ENCODE results near the gene ECI1.
"Not testable (repeated sequence)": the region's sequence is repeated elsewhere in the genome, so short reads cannot be mapped to it uniquely, and the experiment has no call there.

ECI1 gene

DNA sequence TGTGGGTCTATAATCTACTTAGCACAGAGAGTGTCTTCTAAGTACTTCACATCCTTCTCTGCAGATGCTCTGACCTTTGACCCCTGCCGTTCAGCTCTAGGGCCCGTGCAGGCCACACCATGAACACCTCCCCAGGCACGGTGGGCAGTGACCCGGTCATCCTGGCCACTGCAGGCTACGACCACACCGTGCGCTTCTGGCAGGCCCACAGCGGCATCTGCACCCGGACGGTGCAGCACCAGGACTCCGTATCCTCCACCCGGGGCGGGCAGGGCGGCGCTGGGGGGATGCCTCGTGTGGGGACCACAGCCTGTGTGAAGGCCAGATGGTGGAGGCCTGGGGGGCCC lies 45.4 kb downstream of the ECI1 start:
- Histone ChIP-seq H3K36me3 (ENCODE audit: control insufficient read depth in 1 of 2, insufficient read depth in 2 of 2, low read length in 2 of 2) (peaks cover 16 to 27% of the 10 kb centered on the region in 2 donors), H3K9me3 (ENCODE audit: control insufficient read depth in 1 of 2, low read length in 2 of 2) (no peaks in the 10 kb centered on the region), H3K27ac (ENCODE audit: low read depth, low read length) (peak overlapping the region; percentile 61), H3K9ac (ENCODE audit: low read depth in 1 of 2, low read length in 2 of 2) (peak overlapping the region; percentile 74 to 92), H3K4me3 (ENCODE audit: low read depth in 1 of 2, low read length in 2 of 2) (peak overlapping the region; percentile 89 to 92), H3K4me1 (ENCODE audit: control insufficient read depth in 1 of 2, insufficient read depth in 2 of 2, low read length in 2 of 2) (peaks cover 11 to 20% of the 10 kb centered on the region in 2 donors), H3K27me3 (ENCODE audit: control insufficient read depth in 1 of 2, insufficient read depth in 2 of 2, low read length in 2 of 2) (no peaks in the 10 kb centered on the region)

GRCh38 chr16:2205104-2205966 lies 46.1 kb downstream of the ECI1 start, which contains the start of gene MLST8:
Gene MLST8 (plus strand): TSS chr16:2205454. CDS start chr16:2206086, 632 bp downstream.
- H3K9me3 ChIP-seq (ENCODE audit: control insufficient read depth in 1 of 2, low read length in 2 of 2) = no peaks in the 10 kb centered on the region
- peaks cover 11 to 20% of the 10 kb centered on the region in 2 donors for H3K4me1 ChIP-seq (ENCODE audit: control insufficient read depth in 1 of 2, insufficient read depth in 2 of 2, low read length in 2 of 2)
- peaks cover 0 to under 1% of the 10 kb centered on the region in 2 donors for H3K27me3 ChIP-seq (ENCODE audit: control insufficient read depth in 1 of 2, insufficient read depth in 2 of 2, low read length in 2 of 2)
- peak within 1 kb of the TSS; percentile 91 for H3K27ac ChIP-seq (ENCODE audit: low read depth, low read length)
- H3K9ac ChIP-seq (ENCODE audit: low read depth in 1 of 2, low read length in 2 of 2) = peak within 1 kb of the TSS; percentile 74 to 92
- H3K36me3 ChIP-seq (ENCODE audit: control insufficient read depth in 1 of 2, insufficient read depth in 2 of 2, low read length in 2 of 2) = peaks cover 16 to 27% of the 10 kb centered on the region in 2 donors
- peak within 1 kb of the TSS; percentile 89 to 92 for H3K4me3 ChIP-seq (ENCODE audit: low read depth in 1 of 2, low read length in 2 of 2)

- no peaks in the 10 kb centered on the region for H3K9me3 ChIP-seq (ENCODE audit: control insufficient read depth in 1 of 2, low read length in 2 of 2)
- peaks cover 16 to 24% of the 10 kb centered on the region in 2 donors for H3K36me3 ChIP-seq (ENCODE audit: control insufficient read depth in 1 of 2, insufficient read depth in 2 of 2, low read length in 2 of 2)
- H3K4me3 ChIP-seq (ENCODE audit: low read depth in 1 of 2, low read length in 2 of 2) = peak overlapping the region; percentile 89 to 92
- peak overlapping the region; percentile 74 to 75 for H3K9ac ChIP-seq (ENCODE audit: low read depth in 1 of 2, low read length in 2 of 2)
- H3K4me1 ChIP-seq (ENCODE audit: control insufficient read depth in 1 of 2, insufficient read depth in 2 of 2, low read length in 2 of 2) = peaks cover 11 to 20% of the 10 kb centered on the region in 2 donors
- H3K27me3 ChIP-seq (ENCODE audit: control insufficient read depth in 1 of 2, insufficient read depth in 2 of 2, low read length in 2 of 2) = peaks cover 0 to 8% of the 10 kb centered on the region in 2 donors
- peak overlapping the region; percentile 77 for H3K27ac ChIP-seq (ENCODE audit: low read depth, low read length)
These were observed 46.8 kb downstream of the ECI1 start for GRCh38 chr16:2204416-2205103.

DNA sequence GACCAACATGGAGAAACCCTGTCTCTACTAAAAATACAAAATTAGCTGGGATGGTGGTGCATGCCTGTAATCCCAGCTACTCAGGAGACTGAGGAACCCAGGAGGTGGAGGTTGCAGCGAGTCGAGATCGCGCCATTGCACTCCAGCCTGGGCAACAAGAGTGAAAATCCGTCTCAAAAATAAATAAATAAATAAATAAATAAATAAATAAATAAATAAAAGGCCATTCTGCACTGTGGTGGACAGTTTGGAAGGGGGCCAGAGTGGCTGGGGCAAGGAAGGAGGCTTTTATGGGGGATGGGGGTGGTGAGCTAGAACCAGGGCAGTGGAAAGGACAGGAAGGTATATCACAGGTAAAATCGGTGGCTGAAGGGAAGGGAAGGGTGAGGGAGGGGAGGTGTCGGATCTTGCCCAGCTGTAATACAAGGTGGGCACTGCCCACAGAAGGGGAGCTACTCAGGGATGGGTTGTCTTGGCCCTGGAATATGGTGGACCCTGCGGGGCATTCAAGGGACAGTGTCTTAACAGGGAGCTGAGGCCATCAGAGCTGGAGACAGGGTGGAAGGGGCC lies 48.2 kb downstream of the ECI1 start:
- Histone ChIP-seq H3K27me3 (ENCODE audit: control insufficient read depth in 1 of 2, insufficient read depth in 2 of 2, low read length in 2 of 2) (peaks cover 8 to 15% of the 10 kb centered on the region in 2 donors), H3K4me1 (ENCODE audit: control insufficient read depth in 1 of 2, insufficient read depth in 2 of 2, low read length in 2 of 2) (peaks cover 11 to 20% of the 10 kb centered on the region in 2 donors), H3K36me3 (ENCODE audit: control insufficient read depth in 1 of 2, insufficient read depth in 2 of 2, low read length in 2 of 2) (peaks cover 7 to 12% of the 10 kb centered on the region in 2 donors)
- not testable (repeated sequence) for H3K27ac ChIP-seq (ENCODE audit: low read depth, low read length); H3K9ac ChIP-seq (ENCODE audit: low read depth in 1 of 2, low read length in 2 of 2); H3K9me3 ChIP-seq (ENCODE audit: control insufficient read depth in 1 of 2, low read length in 2 of 2); H3K4me3 ChIP-seq (ENCODE audit: low read depth in 1 of 2, low read length in 2 of 2)

DNA sequence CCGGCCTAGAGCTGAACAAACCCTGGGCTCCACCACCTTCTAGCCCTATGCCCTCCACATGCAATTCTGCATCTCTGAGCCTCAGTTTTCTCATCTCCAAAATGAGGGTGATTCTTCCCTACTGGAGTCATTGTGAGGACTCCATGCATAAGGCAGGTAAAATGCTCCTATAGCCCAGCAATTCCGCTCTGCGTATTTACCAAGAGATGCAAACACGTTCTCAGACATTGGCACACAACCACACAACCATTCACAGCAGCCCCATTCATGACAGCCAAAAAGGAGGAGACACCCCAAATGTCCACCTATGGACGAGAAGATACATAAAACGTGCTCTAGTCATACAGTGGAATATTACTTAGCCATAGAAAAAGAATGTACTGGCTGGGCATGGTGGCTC lies 51.1 kb downstream of the ECI1 start:
- Histone ChIP-seq H3K36me3 (ENCODE audit: control insufficient read depth in 1 of 2, insufficient read depth in 2 of 2, low read length in 2 of 2) (no peaks in the 10 kb centered on the region), H3K9ac (ENCODE audit: low read depth in 1 of 2, low read length in 2 of 2) (no peak overlapping the region), H3K27ac (ENCODE audit: low read depth, low read length) (no peak overlapping the region), H3K9me3 (ENCODE audit: control insufficient read depth in 1 of 2, low read length in 2 of 2) (no peaks in the 10 kb centered on the region), H3K27me3 (ENCODE audit: control insufficient read depth in 1 of 2, insufficient read depth in 2 of 2, low read length in 2 of 2) (peaks cover 25 to 30% of the 10 kb centered on the region in 2 donors), H3K4me1 (ENCODE audit: control insufficient read depth in 1 of 2, insufficient read depth in 2 of 2, low read length in 2 of 2) (peaks cover 4 to 8% of the 10 kb centered on the region in 2 donors), H3K4me3 (ENCODE audit: low read depth in 1 of 2, low read length in 2 of 2) (no peak overlapping the region)

DNA sequence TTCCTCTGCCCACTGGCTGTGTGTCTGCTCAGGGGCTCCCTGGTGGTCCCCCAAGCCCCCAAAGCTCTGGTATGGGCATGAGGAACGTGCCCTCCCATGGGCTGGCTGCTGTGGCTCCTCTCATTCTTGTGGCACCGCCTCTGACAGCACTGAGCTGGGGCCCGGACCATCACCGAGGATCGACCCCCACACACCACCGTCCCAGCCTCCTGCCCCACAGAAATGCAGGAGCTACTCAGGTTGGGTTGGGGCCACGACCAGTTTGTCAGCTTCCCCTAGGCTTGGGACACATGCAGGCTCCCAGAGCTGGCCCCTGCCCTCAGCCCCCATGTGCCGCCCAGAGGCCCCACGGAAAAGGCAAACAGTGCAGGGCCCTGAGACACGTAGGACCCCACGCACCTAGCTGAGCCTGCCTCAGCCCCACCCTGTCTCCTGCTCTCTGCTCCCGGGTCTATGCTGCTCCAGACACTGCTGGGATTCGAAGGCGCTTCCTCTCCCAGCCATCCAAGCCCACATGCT lies 51.7 kb downstream of the ECI1 start:
- Histone ChIP-seq H3K9ac (ENCODE audit: low read depth in 1 of 2, low read length in 2 of 2) (no peak overlapping the region), H3K36me3 (ENCODE audit: control insufficient read depth in 1 of 2, insufficient read depth in 2 of 2, low read length in 2 of 2) (no peaks in the 10 kb centered on the region), H3K4me3 (ENCODE audit: low read depth in 1 of 2, low read length in 2 of 2) (no peak overlapping the region), H3K9me3 (ENCODE audit: control insufficient read depth in 1 of 2, low read length in 2 of 2) (no peaks in the 10 kb centered on the region), H3K4me1 (ENCODE audit: control insufficient read depth in 1 of 2, insufficient read depth in 2 of 2, low read length in 2 of 2) (peaks cover 2 to 13% of the 10 kb centered on the region in 2 donors), H3K27ac (ENCODE audit: low read depth, low read length) (no peak overlapping the region), H3K27me3 (ENCODE audit: control insufficient read depth in 1 of 2, insufficient read depth in 2 of 2, low read length in 2 of 2) (peaks cover 32 to 37% of the 10 kb centered on the region in 2 donors)

DNA sequence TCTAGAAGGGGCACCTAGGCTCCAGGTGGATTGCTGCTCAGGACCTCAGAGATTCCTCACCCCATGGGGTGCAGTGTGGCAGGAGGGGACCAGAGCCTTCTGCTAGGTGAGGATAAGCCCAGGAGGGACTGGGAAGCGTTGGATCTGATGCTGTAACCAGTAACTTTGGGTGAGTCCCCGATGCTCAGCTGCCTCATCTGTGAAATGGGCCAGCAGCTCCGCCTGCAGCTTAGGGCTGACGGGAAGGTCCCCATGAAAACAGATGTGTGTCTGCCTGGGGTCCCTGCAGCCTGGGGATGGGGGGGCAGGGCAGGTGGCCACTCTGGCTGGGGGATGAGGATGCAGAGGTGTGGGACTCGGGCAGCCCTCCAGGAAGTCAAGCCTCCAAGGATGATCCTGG lies 52.3 kb downstream of the ECI1 start:
- Histone ChIP-seq H3K9me3 (ENCODE audit: control insufficient read depth in 1 of 2, low read length in 2 of 2) (no peaks in the 10 kb centered on the region), H3K4me1 (ENCODE audit: control insufficient read depth in 1 of 2, insufficient read depth in 2 of 2, low read length in 2 of 2) (peaks cover 0 to 12% of the 10 kb centered on the region in 2 donors), H3K9ac (ENCODE audit: low read depth in 1 of 2, low read length in 2 of 2) (no peak overlapping the region), H3K27ac (ENCODE audit: low read depth, low read length) (no peak overlapping the region), H3K4me3 (ENCODE audit: low read depth in 1 of 2, low read length in 2 of 2) (no peak overlapping the region), H3K36me3 (ENCODE audit: control insufficient read depth in 1 of 2, insufficient read depth in 2 of 2, low read length in 2 of 2) (no peaks in the 10 kb centered on the region), H3K27me3 (ENCODE audit: control insufficient read depth in 1 of 2, insufficient read depth in 2 of 2, low read length in 2 of 2) (peaks cover 37 to 43% of the 10 kb centered on the region in 2 donors)

- Histone ChIP-seq H3K9ac (ENCODE audit: low read depth in 1 of 2, low read length in 2 of 2) (no peak overlapping the region), H3K4me1 (ENCODE audit: control insufficient read depth in 1 of 2, insufficient read depth in 2 of 2, low read length in 2 of 2) (peaks cover 0 to 12% of the 10 kb centered on the region in 2 donors), H3K9me3 (ENCODE audit: control insufficient read depth in 1 of 2, low read length in 2 of 2) (no peaks in the 10 kb centered on the region), H3K4me3 (ENCODE audit: low read depth in 1 of 2, low read length in 2 of 2) (no peak overlapping the region), H3K27me3 (ENCODE audit: control insufficient read depth in 1 of 2, insufficient read depth in 2 of 2, low read length in 2 of 2) (peaks cover 41 to 43% of the 10 kb centered on the region in 2 donors), H3K36me3 (ENCODE audit: control insufficient read depth in 1 of 2, insufficient read depth in 2 of 2, low read length in 2 of 2) (no peaks in the 10 kb centered on the region), H3K27ac (ENCODE audit: low read depth, low read length) (no peak overlapping the region)
These were observed 53.1 kb downstream of the ECI1 start for GRCh38 chr16:2198283-2198682.

GRCh38 chr16:2197765-2198164 lies 53.6 kb downstream of the ECI1 start:
- Histone ChIP-seq H3K27me3 (ENCODE audit: control insufficient read depth in 1 of 2, insufficient read depth in 2 of 2, low read length in 2 of 2) (peaks cover 41 to 43% of the 10 kb centered on the region in 2 donors), H3K4me1 (ENCODE audit: control insufficient read depth in 1 of 2, insufficient read depth in 2 of 2, low read length in 2 of 2) (peaks cover 0 to 12% of the 10 kb centered on the region in 2 donors), H3K9ac (ENCODE audit: low read depth in 1 of 2, low read length in 2 of 2) (no peak overlapping the region), H3K9me3 (ENCODE audit: control insufficient read depth in 1 of 2, low read length in 2 of 2) (no peaks in the 10 kb centered on the region), H3K36me3 (ENCODE audit: control insufficient read depth in 1 of 2, insufficient read depth in 2 of 2, low read length in 2 of 2) (no peaks in the 10 kb centered on the region), H3K27ac (ENCODE audit: low read depth, low read length) (no peak overlapping the region), H3K4me3 (ENCODE audit: low read depth in 1 of 2, low read length in 2 of 2) (no peak overlapping the region)

All from duodenal mucosa (tissue), 2 donors.